HepG2 (cell line): Measurements from ENCODE around the gene RAD51C. TPM values are rescaled to one million over a fixed set of nuclear protein-coding genes. Genes with fewer than 3 reads are reported as not detected.

ENCODE experiments used
- ATAC-seq: fragments of 200-7000 bp; cut with Tn5 transposase; 3 replicates; pipeline ENCODE4 v1.9.1; 2020; ENCODE audit warnings: mild to moderate bottlenecking, moderate library complexity
- BruUV-seq: library from RNA; stranded (reverse); fragments of 400-500 nt; replicated peaks from 2 replicates; lab custom pipeline; 2021; lab: Mats Ljungman, UMichigan
- CTCF ChIA-PET: fragments of 300-600 bp; formaldehyde crosslinking; extraction: SDS; loops from one replicate; lab custom pipeline; 2021; ENCODE audit warnings: low total read pairs, inconsistent platforms, low intra/inter-chr PET ratio; lab: Yijun Ruan, JAX
- POLR2A ChIA-PET: fragments of 350-600 bp; sonication (Branson Sonifier 250); formaldehyde crosslinking; loops from one replicate; lab custom pipeline; 2020; ENCODE audit warnings: antibody characterized with exemption, inconsistent platforms; lab: Yijun Ruan, JAX
- DNase-seq: peaks from one replicate; pipeline ENCODE4 v3.0.0-alpha.2; 2015; ENCODE audit warnings: low spot score
- FAIRE-seq: peaks from 3 replicates; lab custom pipeline; 2011; peaks lifted over from hg19 to GRCh38; lab: Jason Lieb, UNC
- H2AFZ ChIP-seq: one replicate; pipeline ENCODE4 v1.6.1; 2011; ENCODE audit warnings: low read length, inconsistent platforms
- H3K27ac ChIP-seq: fragments of 300-600 bp; 3 replicates; pipeline ENCODE4 v1.8.0; 2011; ENCODE audit warnings: mixed run types, mild to moderate bottlenecking, mixed read lengths, low read length, inconsistent platforms; ENCODE audit not compliant: insufficient read depth; ENCODE audit errors: extremely low read length
- H3K27me3 ChIP-seq, 2 experiments: fragments of 200-600 bp in 1 of 2; 2 replicates in 1 of 2; 3 replicates in 1 of 2; pipeline versions ENCODE4 v1.6.0 to v1.8.0; 2011; ENCODE audit warnings: low read length in 2 of 2, mild to moderate bottlenecking in 2 of 2, moderate library complexity in 2 of 2, inconsistent platforms in 1 of 2; ENCODE audit not compliant: insufficient read depth in 2 of 2, control insufficient read depth in 1 of 2
- H3K36me3 ChIP-seq, 2 experiments: fragments of 200-600 bp in 1 of 2; replicated peaks in 1 of 2; 2 replicates in 1 of 2; 3 replicates in 1 of 2; pipeline versions ENCODE4 v1.5.1 to v1.8.0; 2011; ENCODE audit warnings: low read length in 2 of 2, inconsistent platforms in 1 of 2; ENCODE audit not compliant: insufficient read depth in 2 of 2, control insufficient read depth in 1 of 2
- H3K4me1 ChIP-seq: 2 replicates; pipeline ENCODE4 v1.5.1; 2012; ENCODE audit warnings: low read length, inconsistent platforms; ENCODE audit not compliant: insufficient read depth
- H3K4me2 ChIP-seq: 2 replicates; pipeline ENCODE4 v1.6.0; 2011; ENCODE audit warnings: low read depth, low read length, inconsistent platforms
- H3K4me3 ChIP-seq, 3 experiments: fragments of 200-600 bp in 1 of 3; sonication (generic), shearing (Covaris generic) in 1 of 3; replicated peaks in 1 of 3; 2 replicates each; pipeline ENCODE4 v1.5.1; 2011 to 2016; ENCODE audit warnings: low read length in 3 of 3, inconsistent platforms in 2 of 3, low read depth in 2 of 3, mild to moderate bottlenecking in 2 of 3, control low read depth in 1 of 3, mixed read lengths in 1 of 3; ENCODE audit not compliant: insufficient read depth in 1 of 3
- H3K79me2 ChIP-seq: one replicate; pipeline ENCODE4 v1.6.1; 2011; ENCODE audit warnings: low read length, inconsistent platforms; ENCODE audit not compliant: insufficient read depth
- H3K9ac ChIP-seq: 2 replicates; pipeline ENCODE4 v1.6.0; 2011; ENCODE audit warnings: mild to moderate bottlenecking, low read depth, low read length, inconsistent platforms; ENCODE audit not compliant: insufficient read depth
- H3K9me3 ChIP-seq: 2 replicates; pipeline ENCODE4 v1.5.1; 2012; ENCODE audit warnings: mild to moderate bottlenecking, low read length
- H4K20me1 ChIP-seq: 2 replicates; pipeline ENCODE4 v1.6.0; 2011; ENCODE audit warnings: inconsistent platforms, mild to moderate bottlenecking, low read length, moderate library complexity; ENCODE audit not compliant: insufficient read depth
- DPF2 ChIP-seq: sonication (generic); formaldehyde crosslinking; IDR thresholded peaks from 2 replicates; pipeline ENCODE4 v1.4.0; 2020; ENCODE audit warnings: mild to moderate bottlenecking, low read depth, missing genetic modification reagents, borderline replicate concordance
- FOXP1 ChIP-seq, 2 experiments: fragments of 450-650 bp in 1 of 2; IDR thresholded peaks; 2 replicates each; pipeline ENCODE4 v1.6.1; 2017 to 2018; ENCODE audit warnings: antibody characterized with exemption in 1 of 2
- HOXA3 ChIP-seq: sonication (generic); formaldehyde crosslinking; IDR thresholded peaks from 2 replicates; pipeline ENCODE4 v1.5.0; 2020; ENCODE audit warnings: missing genetic modification reagents
- MAFF ChIP-seq: IDR thresholded peaks from 2 replicates; pipeline ENCODE4 v1.6.1; 2011; ENCODE audit warnings: low read depth, low read length, improper control_type of control experiment
- MAFK ChIP-seq, 2 experiments: IDR thresholded peaks in 1 of 2; conservative IDR thresholded peaks in 1 of 2; 2 replicates each; pipeline ENCODE4 v1.6.1; 2011; ENCODE audit warnings: improper control_type of control experiment in 2 of 2, low read length in 2 of 2
- NFE2L2 ChIP-seq: fragments of 150-350 bp; IDR thresholded peaks from 2 replicates; pipeline ENCODE4 v1.6.1; 2014; ENCODE audit warnings: low read length
- PATZ1 ChIP-seq: sonication (generic); formaldehyde crosslinking; IDR thresholded peaks from 2 replicates; pipeline ENCODE4 v1.4.0; 2020; ENCODE audit warnings: missing genetic modification reagents
- PHF20 ChIP-seq: sonication (generic); formaldehyde crosslinking; IDR thresholded peaks from 2 replicates; pipeline ENCODE4 v1.5.0; 2020; ENCODE audit warnings: mild to moderate bottlenecking, missing genetic modification reagents
- TBP ChIP-seq: sonication (generic); formaldehyde crosslinking; IDR thresholded peaks from 2 replicates; pipeline ENCODE4 v1.5.0; 2020; ENCODE audit warnings: missing genetic modification reagents
- TCF7L2 ChIP-seq: IDR thresholded peaks from 2 replicates; pipeline ENCODE4 v1.6.1; 2011; ENCODE audit warnings: mild to moderate bottlenecking, low read depth, low read length, moderate library complexity
- ZBTB21 ChIP-seq: sonication (generic); formaldehyde crosslinking; IDR thresholded peaks from 2 replicates; pipeline ENCODE4 v1.4.0; 2020; ENCODE audit warnings: missing genetic modification reagents
- ZNF510 ChIP-seq: sonication (generic); formaldehyde crosslinking; IDR thresholded peaks from 2 replicates; pipeline ENCODE4 v1.4.0; 2020; ENCODE audit warnings: low read depth, mild to moderate bottlenecking, missing genetic modification reagents
- WGBS: methylation state at CpG from one replicate; pipeline ENCODE4 v1.1.6; 2017; ENCODE audit warnings: low lambda C conversion rate; 5-methylcytosine and 5-hydroxymethylcytosine counted together
- in situ Hi-C: cut with HindIII; loops from 2 replicates; pipeline ENCODE4 v1.10.0; 2017; ENCODE audit warnings: low pct_unique_long_range_greater_than_20kb; ENCODE audit not compliant: extremely low pct_ligation_motif_present
- intact Hi-C: fragments of 100-400 bp; cut with micrococcal nuclease; formaldehyde crosslinking; loops from one replicate; pipeline ENCODE4 v1.10.0; 2022; ENCODE audit not compliant: unreplicated experiment
- polyA plus RNA-seq, 8 experiments: library from polyadenylated mRNA; depleted of rRNA in 3 of 8; stranded (reverse) in 7 of 8; unstranded in 1 of 8; fragments of >200 nt; fragmentation: Illumina TruSeq in 4 of 8; extraction: Trizol in 4 of 8; gene quantifications; 2 replicates each; pipeline versions ENCODE4 v1.2.1 to v1.2.3, GENCODE V29; 2011 to 2016; ENCODE audit warnings: low read depth in 4 of 8, missing spikeins in 1 of 8, mixed read lengths in 1 of 8; ENCODE audit not compliant: insufficient read depth in 1 of 8
- total RNA-seq, 5 experiments: library from RNA; depleted of rRNA; stranded (reverse); fragments of >200 nt; fragmentation: Illumina TruSeq; extraction: Trizol; gene quantifications; 2 replicates each; pipeline ENCODE4 v1.2.3, GENCODE V29; 2016; ENCODE audit warnings: low read depth in 1 of 5
- TF ChIP-seq, protein P1 (sequence below): sonication (generic); formaldehyde crosslinking; IDR thresholded peaks from 2 replicates; pipeline ENCODE4 v1.4.0; 2020; ENCODE audit warnings: mild to moderate bottlenecking, low read depth, missing genetic modification reagents
- TF ChIP-seq, protein P2 (sequence below): sonication (generic); formaldehyde crosslinking; IDR thresholded peaks from 2 replicates; pipeline ENCODE4 v1.5.0; 2020; ENCODE audit warnings: mild to moderate bottlenecking, missing genetic modification reagents, moderate library complexity

RAD51C gene
- total and polyA plus RNA-seq, 2 of the 13 experiments (the other 11 are each of a cell fraction or from before 2014, with no cell fraction given), result 38.5 to 106 TPM

- Histone ChIP-seq H4K20me1 (no peaks in the 10 kb centered on the region), H2AFZ (no peak overlapping the region), H3K9ac (no peak overlapping the region), H3K36me3 (no peaks in the 10 kb centered on the region), H3K27ac (no peak overlapping the region), H3K79me2 (no peaks in the 10 kb centered on the region), H3K4me3 (no peak overlapping the region), H3K4me1 (no peaks in the 10 kb centered on the region), H3K4me2 (no peak overlapping the region), H3K9me3 (no peaks in the 10 kb centered on the region), H3K27me3 (no peaks in the 10 kb centered on the region)
- no peak for ATAC-seq
- DNase-seq, result no peak
- 94% methylated on average over 3 of the region's 3 CpGs for WGBS
- FAIRE-seq, result no peak
- ChIA-PET POLR2A (interaction anchor here (0.7 kb wide), 2 partner anchors 8 to 104 kb away, joined by 3 to 4 read pairs; no protein-coding TSS in a partner anchor), CTCF (no interaction called here)
- BruUV-seq, result no TSS peak
- TF ChIP-seq MAFK (conservative IDR thresholded peaks at IDR 0.05 in 1 of 2, IDR thresholded peaks at IDR 0.05 in 1 of 2; ENCODE audit: low read length in 2 of 2) (peak; percentile 75 to 84), NFE2L2 (peak; percentile 88), FOXP1 (IDR thresholded peaks at IDR 0.05) (no peak), FOXP1 (CRISPR knock-in tag; IDR thresholded peaks at IDR 0.05) (no peak), MAFF (peak; percentile 69), HOXA3 (CRISPR knock-in tag) (no peak)
- in situ Hi-C loops, result no loop called here
- intact Hi-C loops, result no loop called here
Measured at GRCh38 chr17:58734811-58735210, 42.4 kb downstream of the RAD51C start.

DNA sequence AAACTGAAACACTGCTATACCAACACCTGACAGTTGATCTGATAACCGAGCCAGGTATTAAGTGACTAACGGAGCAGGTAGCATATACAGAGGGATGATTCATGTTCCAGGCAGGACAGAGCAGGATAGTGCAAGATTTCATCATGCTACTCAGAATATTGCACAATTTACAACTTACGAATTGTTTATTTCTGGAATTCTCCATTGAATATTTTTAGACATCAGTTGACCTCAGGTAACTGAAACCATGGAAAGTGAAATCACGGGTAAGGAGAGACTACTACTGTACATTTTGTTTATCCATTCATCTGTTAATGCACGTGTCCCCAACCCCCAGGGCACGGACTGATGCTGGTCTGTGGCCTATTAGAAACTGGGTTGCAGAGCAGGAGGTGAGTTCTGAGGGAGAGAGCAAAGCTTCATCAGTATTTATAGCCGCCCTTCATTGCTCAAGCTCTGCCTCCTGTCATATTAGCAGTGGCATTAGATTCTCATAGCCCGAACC, 48.8 kb downstream of the RAD51C start:
- Histone ChIP-seq H3K36me3 (no peaks in the 10 kb centered on the region), H4K20me1 (no peaks in the 10 kb centered on the region), H3K27ac (no peak overlapping the region), H3K79me2 (no peaks in the 10 kb centered on the region), H3K27me3 (no peaks in the 10 kb centered on the region), H3K9me3 (no peaks in the 10 kb centered on the region), H3K9ac (no peak overlapping the region), H3K4me2 (peak overlapping the region; percentile 52), H2AFZ (peak overlapping the region; percentile 37), H3K4me1 (peaks cover 9% of the 10 kb centered on the region), H3K4me3 (no peak overlapping the region; a peak in 2 of 6 replicates)
- in situ Hi-C loops, result no loop called here
- no TSS peak for BruUV-seq
- ATAC-seq (peak; percentile 72), DNase-seq (peak; percentile 41), FAIRE-seq (no peak)
- ChIA-PET CTCF (no interaction called here), POLR2A (no interaction called here)
- 30% methylated on average over 8 of the region's 8 CpGs for WGBS
- intact Hi-C loops, result no loop called here
- TF ChIP-seq, protein P1, sequence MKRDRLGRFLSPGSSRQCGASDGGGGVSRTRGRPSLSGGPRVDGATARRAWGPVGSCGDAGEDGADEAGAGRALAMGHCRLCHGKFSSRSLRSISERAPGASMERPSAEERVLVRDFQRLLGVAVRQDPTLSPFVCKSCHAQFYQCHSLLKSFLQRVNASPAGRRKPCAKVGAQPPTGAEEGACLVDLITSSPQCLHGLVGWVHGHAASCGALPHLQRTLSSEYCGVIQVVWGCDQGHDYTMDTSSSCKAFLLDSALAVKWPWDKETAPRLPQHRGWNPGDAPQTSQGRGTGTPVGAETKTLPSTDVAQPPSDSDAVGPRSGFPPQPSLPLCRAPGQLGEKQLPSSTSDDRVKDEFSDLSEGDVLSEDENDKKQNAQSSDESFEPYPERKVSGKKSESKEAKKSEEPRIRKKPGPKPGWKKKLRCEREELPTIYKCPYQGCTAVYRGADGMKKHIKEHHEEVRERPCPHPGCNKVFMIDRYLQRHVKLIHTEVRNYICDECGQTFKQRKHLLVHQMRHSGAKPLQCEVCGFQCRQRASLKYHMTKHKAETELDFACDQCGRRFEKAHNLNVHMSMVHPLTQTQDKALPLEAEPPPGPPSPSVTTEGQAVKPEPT (CRISPR knock-in tag), result no peak
- TF ChIP-seq ZBTB21 (no peak), PATZ1 (CRISPR knock-in tag) (no peak), PHF20 (CRISPR knock-in tag) (no peak), ZNF510 (CRISPR knock-in tag) (no peak), TCF7L2 (no peak), DPF2 (CRISPR knock-in tag) (no peak), TBP (CRISPR knock-in tag) (no peak)
- TF ChIP-seq, protein P2, sequence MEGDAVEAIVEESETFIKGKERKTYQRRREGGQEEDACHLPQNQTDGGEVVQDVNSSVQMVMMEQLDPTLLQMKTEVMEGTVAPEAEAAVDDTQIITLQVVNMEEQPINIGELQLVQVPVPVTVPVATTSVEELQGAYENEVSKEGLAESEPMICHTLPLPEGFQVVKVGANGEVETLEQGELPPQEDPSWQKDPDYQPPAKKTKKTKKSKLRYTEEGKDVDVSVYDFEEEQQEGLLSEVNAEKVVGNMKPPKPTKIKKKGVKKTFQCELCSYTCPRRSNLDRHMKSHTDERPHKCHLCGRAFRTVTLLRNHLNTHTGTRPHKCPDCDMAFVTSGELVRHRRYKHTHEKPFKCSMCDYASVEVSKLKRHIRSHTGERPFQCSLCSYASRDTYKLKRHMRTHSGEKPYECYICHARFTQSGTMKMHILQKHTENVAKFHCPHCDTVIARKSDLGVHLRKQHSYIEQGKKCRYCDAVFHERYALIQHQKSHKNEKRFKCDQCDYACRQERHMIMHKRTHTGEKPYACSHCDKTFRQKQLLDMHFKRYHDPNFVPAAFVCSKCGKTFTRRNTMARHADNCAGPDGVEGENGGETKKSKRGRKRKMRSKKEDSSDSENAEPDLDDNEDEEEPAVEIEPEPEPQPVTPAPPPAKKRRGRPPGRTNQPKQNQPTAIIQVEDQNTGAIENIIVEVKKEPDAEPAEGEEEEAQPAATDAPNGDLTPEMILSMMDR (CRISPR knock-in tag), result no peak
